Psoas muscle (tissue), 8 donors: Measurements from ENCODE around the gene BRF1. TPM values are rescaled to one million over a fixed set of nuclear protein-coding genes. Genes with fewer than 3 reads are reported as not detected.

Experiments used
- ATAC-seq, 4 donors: fragments of 200-7000 bp; cut with Tn5 transposase; one replicate each; pipeline ENCODE4 v1.9.1; 2020; ENCODE audit warnings: moderate library complexity in 3 of 4, mild to moderate bottlenecking in 2 of 4
- DNase-seq, 2 donors: peaks; one replicate each; pipeline ENCODE4 v3.0.0-alpha.2; 2020
- H3K27ac ChIP-seq: fragments of 200-600 bp; one replicate; pipeline ENCODE4 v1.8.0; 2022
- H3K27me3 ChIP-seq, 3 donors: fragments of 200-600 bp in 1 of 3; one replicate each; pipeline versions ENCODE4 v1.6.1 to v1.8.0; 2013 to 2022; ENCODE audit warnings: low read length in 2 of 3, mild to moderate bottlenecking in 2 of 3, moderate library complexity in 1 of 3; ENCODE audit not compliant: insufficient read depth in 3 of 3
- H3K36me3 ChIP-seq, 2 donors: fragments of 200-600 bp in 1 of 2; one replicate each; pipeline versions ENCODE4 v1.6.1 to v1.8.0; 2013 to 2022; ENCODE audit warnings: low read depth in 1 of 2, mild to moderate bottlenecking in 1 of 2, moderate library complexity in 1 of 2; ENCODE audit not compliant: insufficient read depth in 1 of 2
- H3K4me1 ChIP-seq: fragments of 200-600 bp; one replicate; pipeline ENCODE4 v1.8.0; 2022
- H3K4me3 ChIP-seq: fragments of 200-600 bp; one replicate; pipeline ENCODE4 v1.8.0; 2022; ENCODE audit warnings: mild to moderate bottlenecking
- H3K9me3 ChIP-seq: fragments of 200-600 bp; one replicate; pipeline ENCODE4 v1.8.0; 2022
- WGBS, 3 donors: extraction: QIAGEN DNeasy Blood & Tissue Kit; methylation state at CpG; one replicate each; pipeline versions ENCODE4 v1.1.6 to v1.1.7; 2013; 5-methylcytosine and 5-hydroxymethylcytosine counted together
- intact Hi-C, 2 donors: fragments of 100-400 bp; cut with DNase I; formaldehyde crosslinking; loops; one replicate each; pipeline versions ENCODE4 v1.11.0 to v1.14.2; 2022
- polyA plus RNA-seq, 3 donors: library from polyadenylated mRNA; stranded (reverse); fragments of 200-250 nt; gene quantifications; one replicate each; pipeline ENCODE4 v1.2.3, GENCODE V29; 2013
- total RNA-seq, 4 donors: library from RNA; stranded (reverse); fragmentation: NEBNext Ultra II Directional in 2 of 4; extraction: Animal tissue kit (Norgen Biotek cat#: 25700) in 2 of 4; gene quantifications; one replicate each; pipeline versions ENCODE4 v1.2.1 to v1.2.4, GENCODE V29; 2021 to 2023
- TF ChIP-seq, protein P1 (sequence below): fragments of 200-600 bp; IDR thresholded peaks from one replicate; pipeline ENCODE4 v1.8.0; 2022; ENCODE audit warnings: antibody characterized with exemption
- donor health status: healthy with polysubstance abuse.
- donor health status: DM: no; HTN: no; CAD: no; lungs with moderate emphysema.
- donor health status: Bipolar disorder and iron deficiency.
- donor health status: healthy.
- donor health status: DM: yes; HTN: yes; CAD: no.
- donor health status: DM: no; HTN: no; CAD: no.
- donor health status: DM: no; HTN: no; CAD: no.
- donor health status: DM: yes; HTN: yes; CAD: no.

The BRF1 gene
- total and polyA plus RNA-seq, 7 donors, result 12.9 to 26.2 (median 17.1) TPM

DNA sequence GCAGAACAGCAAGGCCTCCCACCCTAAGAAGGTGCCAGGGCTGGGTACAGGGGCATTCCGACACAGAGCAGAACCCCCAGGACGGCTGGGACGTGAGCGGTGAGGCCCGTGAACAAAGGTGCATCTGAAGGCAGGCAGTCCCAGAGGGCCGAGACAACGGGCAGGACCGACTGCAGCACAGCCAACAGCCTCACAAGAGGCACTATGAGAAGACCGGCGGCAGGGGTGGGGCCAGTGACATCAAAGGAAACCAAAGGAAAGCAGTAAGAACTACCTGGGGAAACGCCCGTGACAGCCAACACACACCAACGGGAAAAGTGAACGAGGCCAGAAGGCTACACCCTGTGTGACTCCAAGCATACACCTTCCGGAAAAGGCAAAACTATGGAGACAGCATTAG, 43.3 kb downstream of the BRF1 start:
- intact Hi-C loops, result no loop called here
- TF ChIP-seq, protein P1, sequence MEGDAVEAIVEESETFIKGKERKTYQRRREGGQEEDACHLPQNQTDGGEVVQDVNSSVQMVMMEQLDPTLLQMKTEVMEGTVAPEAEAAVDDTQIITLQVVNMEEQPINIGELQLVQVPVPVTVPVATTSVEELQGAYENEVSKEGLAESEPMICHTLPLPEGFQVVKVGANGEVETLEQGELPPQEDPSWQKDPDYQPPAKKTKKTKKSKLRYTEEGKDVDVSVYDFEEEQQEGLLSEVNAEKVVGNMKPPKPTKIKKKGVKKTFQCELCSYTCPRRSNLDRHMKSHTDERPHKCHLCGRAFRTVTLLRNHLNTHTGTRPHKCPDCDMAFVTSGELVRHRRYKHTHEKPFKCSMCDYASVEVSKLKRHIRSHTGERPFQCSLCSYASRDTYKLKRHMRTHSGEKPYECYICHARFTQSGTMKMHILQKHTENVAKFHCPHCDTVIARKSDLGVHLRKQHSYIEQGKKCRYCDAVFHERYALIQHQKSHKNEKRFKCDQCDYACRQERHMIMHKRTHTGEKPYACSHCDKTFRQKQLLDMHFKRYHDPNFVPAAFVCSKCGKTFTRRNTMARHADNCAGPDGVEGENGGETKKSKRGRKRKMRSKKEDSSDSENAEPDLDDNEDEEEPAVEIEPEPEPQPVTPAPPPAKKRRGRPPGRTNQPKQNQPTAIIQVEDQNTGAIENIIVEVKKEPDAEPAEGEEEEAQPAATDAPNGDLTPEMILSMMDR, result no peak
- H3K4me1 ChIP-seq, result peaks cover 46% of the 10 kb centered on the region
- ATAC-seq (no peak), DNase-seq (no peak)
- H3K27ac ChIP-seq, result no peak overlapping the region
- H3K27me3 ChIP-seq, result no peaks in the 10 kb centered on the region
- 86 to 90% (median 89%) methylated on average over 15 of the region's 15 CpGs for WGBS, 3 donors
- no peaks in the 10 kb centered on the region for H3K9me3 ChIP-seq
- peaks cover 0 to 7% of the 10 kb centered on the region in 2 donors for H3K36me3 ChIP-seq
- H3K4me3 ChIP-seq, result no peak overlapping the region

- DNase-seq, result no peak
- peaks cover 0 to 18% of the 10 kb centered on the region in 2 donors for H3K36me3 ChIP-seq
- WGBS, 3 donors, result 96 to 97% (median 96%) methylated on average over 19 of the region's 19 CpGs
- H3K9me3 ChIP-seq, result no peaks in the 10 kb centered on the region
- H3K4me3 ChIP-seq, result no peak overlapping the region
- H3K4me1 ChIP-seq, result peaks cover 37% of the 10 kb centered on the region
- no peak for ATAC-seq
- H3K27ac ChIP-seq, result no peak overlapping the region
- intact Hi-C loops, result no loop called here
- no peaks in the 10 kb centered on the region for H3K27me3 ChIP-seq
- TF ChIP-seq, protein P1, result no peak
Observed at GRCh38 chr14:105256292-105256960, 44.4 kb downstream of the BRF1 start.

DNA sequence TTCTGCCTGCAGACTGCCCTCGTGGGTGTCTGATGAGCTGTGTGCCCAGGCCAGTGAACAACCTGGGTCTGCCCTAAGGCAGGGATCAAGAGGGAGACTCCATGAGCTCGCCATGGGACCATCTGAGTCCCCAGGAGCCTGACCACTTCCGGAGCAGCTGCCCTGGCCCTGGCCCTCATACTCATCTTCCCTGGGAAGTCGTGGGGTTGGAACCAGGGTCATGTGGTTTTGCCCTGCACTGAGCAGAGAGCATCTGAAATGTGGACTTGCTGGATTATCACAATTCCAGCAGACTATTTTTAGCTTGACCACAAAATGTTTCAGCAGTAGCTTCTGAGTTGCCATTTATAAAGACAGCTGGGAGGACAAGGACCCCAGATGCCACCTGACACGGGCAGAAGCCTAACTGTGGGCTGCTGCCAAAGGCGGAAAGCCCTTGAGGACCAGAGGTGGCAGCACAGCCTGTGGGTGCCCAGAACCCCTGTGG, 45.7 kb downstream of the BRF1 start:
- intact Hi-C loops, result no loop called here
- Histone ChIP-seq H3K9me3 (no peaks in the 10 kb centered on the region), H3K27me3 (no peaks in the 10 kb centered on the region), H3K4me3 (no peak overlapping the region), H3K36me3 (peaks cover 0 to 29% of the 10 kb centered on the region in 2 donors), H3K27ac (peak overlapping the region; percentile 91), H3K4me1 (peaks cover 41% of the 10 kb centered on the region)
- DNase-seq, result peak; percentile 65 to 87
- TF ChIP-seq, protein P1, result no peak
- 20 to 30% (median 22%) methylated on average over 6 of the region's 6 CpGs for WGBS, 3 donors
- ATAC-seq, result peak; percentile 92 to 96 (median 94)

DNA sequence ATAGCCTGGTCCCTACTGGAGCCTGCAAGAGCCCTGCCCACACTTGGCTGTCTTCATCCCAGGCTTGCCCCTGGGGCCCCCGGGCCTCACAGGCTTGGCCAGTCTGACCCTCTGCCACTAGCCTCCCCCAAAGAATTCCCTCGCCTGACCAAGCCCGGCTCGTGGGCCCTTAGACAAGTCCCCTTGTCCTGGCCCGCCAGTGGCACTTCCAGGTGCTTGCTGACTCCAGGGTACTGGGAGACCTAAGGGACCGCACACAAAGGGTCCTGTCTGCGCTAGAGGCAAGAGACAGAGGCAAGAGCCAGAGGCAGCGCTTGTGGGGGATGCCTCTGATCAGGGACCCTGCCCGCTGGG, 47.5 kb downstream of the BRF1 start:
- intact Hi-C loops, result no loop called here
- 91 to 92% (median 92%) methylated on average over 8 to 9 of the region's 9 CpGs for WGBS, 3 donors
- DNase-seq, result no peak
- no peak overlapping the region for H3K4me3 ChIP-seq
- TF ChIP-seq, protein P1, result no peak
- no peak for ATAC-seq
- H3K36me3 ChIP-seq, result peaks cover 0 to 33% of the 10 kb centered on the region in 2 donors
- no peak overlapping the region for H3K27ac ChIP-seq
- no peaks in the 10 kb centered on the region for H3K27me3 ChIP-seq
- H3K4me1 ChIP-seq, result peaks cover 45% of the 10 kb centered on the region
- H3K9me3 ChIP-seq, result no peaks in the 10 kb centered on the region
